CD4-positive, alpha-beta memory T cell (primary cell): ENCODE data around the gene GSTM1. TPM values are rescaled to one million over a fixed set of nuclear protein-coding genes. Genes with fewer than 3 reads are reported as not detected.
A peak's percentile ranks its signal among the peaks of the same experiment; 100 is the strongest.
"Not testable (repeated sequence)": the region's sequence is repeated elsewhere in the genome, so short reads cannot be mapped to it uniquely, and the experiment has no call there.

Experiments
- CTCF ChIA-PET: fragments of 350-600 bp; sonication (Branson Sonifier 250); formaldehyde crosslinking; loops from one replicate; lab custom pipeline; 2021; ENCODE audit warnings: inconsistent platforms; ENCODE audit not compliant: partially characterized antibody; lab: Charles Lee
- POLR2A ChIA-PET: fragments of 350-600 bp; sonication (Branson Sonifier 250); formaldehyde crosslinking; loops from one replicate; lab custom pipeline; 2021; ENCODE audit not compliant: partially characterized antibody; lab: Charles Lee
- DNase-seq, 5 donors: peaks; one replicate each; pipeline versions ENCODE4 v3.0.0 to v3.0.0-alpha.2; 2020 to 2022; ENCODE audit warnings: mixed read lengths in 1 of 5
- H3K27ac ChIP-seq: one replicate; pipeline ENCODE4 v1.7.0; 2013; ENCODE audit warnings: low read depth, low read length
- H3K27me3 ChIP-seq: 2 replicates; pipeline ENCODE4 v1.7.0; 2013; ENCODE audit warnings: mild to moderate bottlenecking, low read length, moderate library complexity; ENCODE audit not compliant: insufficient read depth
- H3K36me3 ChIP-seq: 2 replicates; pipeline ENCODE4 v1.7.0; 2013; ENCODE audit warnings: mild to moderate bottlenecking, low read length, moderate library complexity; ENCODE audit not compliant: insufficient read depth
- H3K4me1 ChIP-seq: 2 replicates; pipeline ENCODE4 v1.7.0; 2013; ENCODE audit warnings: mild to moderate bottlenecking, low read length, moderate library complexity; ENCODE audit not compliant: insufficient read depth
- H3K4me3 ChIP-seq, 2 donors: one replicate each; pipeline ENCODE4 v1.7.0; 2013; ENCODE audit warnings: low read length in 2 of 2, mild to moderate bottlenecking in 1 of 2
- H3K9me3 ChIP-seq, 2 donors: one replicate each; pipeline ENCODE4 v1.7.0; 2013; ENCODE audit warnings: low read length in 2 of 2, control low read depth in 1 of 2; ENCODE audit not compliant: control insufficient read depth in 1 of 2
- H3K27ac Mint-ChIP-seq, 7 donors: one replicate each; pipeline ENCODE4 v1.8.0; 2020 to 2021; ENCODE audit warnings: mixed read lengths in 7 of 7, mild to moderate bottlenecking in 6 of 7, inconsistent platforms in 3 of 7, moderate library complexity in 3 of 7
- H3K27me3 Mint-ChIP-seq, 2 donors: one replicate each; pipeline ENCODE4 v1.8.0; 2020 to 2021; ENCODE audit warnings: mixed read lengths in 2 of 2
- H3K36me3 Mint-ChIP-seq, 2 donors: one replicate each; pipeline ENCODE4 v1.8.0; 2020 to 2021; ENCODE audit warnings: mixed read lengths in 2 of 2, inconsistent platforms in 1 of 2, mild to moderate bottlenecking in 1 of 2
- H3K4me1 Mint-ChIP-seq, 4 donors: one replicate each; pipeline ENCODE4 v1.8.0; 2020 to 2021; ENCODE audit warnings: mixed read lengths in 4 of 4, mild to moderate bottlenecking in 1 of 4
- H3K4me3 Mint-ChIP-seq, 8 donors: one replicate each; pipeline ENCODE4 v1.8.0; 2020 to 2021; ENCODE audit warnings: mixed read lengths in 8 of 8, mild to moderate bottlenecking in 7 of 8, moderate library complexity in 6 of 8, inconsistent platforms in 3 of 8
- H3K9me3 Mint-ChIP-seq, 8 donors: one replicate each; pipeline ENCODE4 v1.8.0; 2020 to 2021; ENCODE audit warnings: mixed read lengths in 8 of 8, mild to moderate bottlenecking in 5 of 8, inconsistent platforms in 3 of 8, moderate library complexity in 1 of 8
- intact Hi-C: fragments of 100-400 bp; cut with micrococcal nuclease; formaldehyde crosslinking; loops from one replicate; pipeline ENCODE4 v1.15.1; 2023
- polyA plus RNA-seq, 2 donors: library from polyadenylated mRNA; unstranded; fragments of 300-500 nt; fragmentation: Illumina TruSeq; gene quantifications; one replicate each; pipeline ENCODE4 v1.2.3, GENCODE V29; 2021
- total RNA-seq, 2 experiments: library from RNA; stranded (reverse); gene quantifications; one replicate each; pipeline ENCODE4 v1.2.3, GENCODE V29; 2021

The GSTM1 gene
- total and polyA plus RNA-seq, 4 experiments from 2014 or later, result 0.49 TPM; not detected in 3

GRCh38 chr1:109658533-109659042 lies 29.0 kb upstream of the GSTM1 start:
- H3K4me3 Mint-ChIP-seq, result peak overlapping the region in 1 of 8 donors; percentile 30
- peaks cover 7 to 25% (median 15%) of the 10 kb centered on the region in 4 donors for H3K4me1 Mint-ChIP-seq
- no peak for DNase-seq
- H3K36me3 Mint-ChIP-seq, result peaks cover 0 to 12% of the 10 kb centered on the region in 2 donors
- peak overlapping the region in 1 of 7 donors; percentile 29 for H3K27ac Mint-ChIP-seq
- H3K27me3 Mint-ChIP-seq, result peaks cover 0 to 3% of the 10 kb centered on the region in 2 donors
- Histone ChIP-seq H3K4me1 (peaks cover 12% of the 10 kb centered on the region), H3K27ac (no peak overlapping the region), H3K36me3 (no peaks in the 10 kb centered on the region), H3K27me3 (no peaks in the 10 kb centered on the region), H3K4me3 (no peak overlapping the region), H3K9me3 (no peaks in the 10 kb centered on the region)
- ChIA-PET POLR2A (interaction anchor here (0.8 to 1.4 kb wide), 2 partner anchors 10 to 15 kb away, joined by 3 read pairs; partner anchors contain the start of gene GSTM2), CTCF (interaction anchor here (1.0 kb wide), 1 partner anchor 18 kb away, joined by 8 read pairs; no protein-coding TSS in a partner anchor)
- intact Hi-C loops, result loop anchor here (5.0 kb wide), 1 partner anchor 324 kb away; the partner anchor contains the start of gene AHCYL1
- H3K9me3 Mint-ChIP-seq, result no peaks in the 10 kb centered on the region

- Mint-ChIP-seq H3K27ac (peak overlapping the region in 2 of 7 donors; percentile 26 to 36), H3K9me3 (no peaks in the 10 kb centered on the region), H3K4me3 (no peak overlapping the region), H3K27me3 (peaks cover 0 to 2% of the 10 kb centered on the region in 2 donors), H3K36me3 (peaks cover 0 to 12% of the 10 kb centered on the region in 2 donors), H3K4me1 (peaks cover 7 to 25% (median 15%) of the 10 kb centered on the region in 4 donors)
- ChIA-PET CTCF (no interaction called here), POLR2A (interaction anchor here (1.4 kb wide), 1 partner anchor 15 kb away, joined by 3 read pairs; no protein-coding TSS in a partner anchor)
- H3K9me3 ChIP-seq, result no peaks in the 10 kb centered on the region
- H3K4me1 ChIP-seq, result peaks cover 12% of the 10 kb centered on the region
- H3K4me3 ChIP-seq, result no peak overlapping the region
- H3K27ac ChIP-seq, result no peak overlapping the region
- no peaks in the 10 kb centered on the region for H3K36me3 ChIP-seq
- DNase-seq, result no peak
- H3K27me3 ChIP-seq, result no peaks in the 10 kb centered on the region
- intact Hi-C loops, result loop anchor here (5.0 kb wide), 1 partner anchor 323 kb away; the partner anchor contains the start of gene AHCYL1
These were observed 28.5 kb upstream of the GSTM1 start for GRCh38 chr1:109659145-109659544.

- Mint-ChIP-seq H3K9me3 (no peaks in the 10 kb centered on the region), H3K4me3 (no peak overlapping the region), H3K36me3 (peaks cover 0 to 12% of the 10 kb centered on the region in 2 donors), H3K27me3 (no peaks in the 10 kb centered on the region), H3K27ac (peak overlapping the region in 2 of 7 donors; percentile 18 to 29), H3K4me1 (peaks cover 7 to 21% (median 10%) of the 10 kb centered on the region in 4 donors)
- CTCF ChIA-PET, result interaction anchor here (1.2 kb wide), 1 partner anchor 20 kb away, joined by 7 read pairs; no protein-coding TSS in a partner anchor
- H3K27me3 ChIP-seq, result no peaks in the 10 kb centered on the region
- intact Hi-C loops, result loop anchor here (5.0 kb wide), 1 partner anchor 322 kb away; the partner anchor contains the start of gene AHCYL1
- POLR2A ChIA-PET, result no interaction called here
- no peaks in the 10 kb centered on the region for H3K36me3 ChIP-seq
- no peak overlapping the region for H3K27ac ChIP-seq
- no peak overlapping the region for H3K4me3 ChIP-seq
- no peaks in the 10 kb centered on the region for H3K9me3 ChIP-seq
- no peak for DNase-seq
- H3K4me1 ChIP-seq, result peaks cover 10% of the 10 kb centered on the region
These were observed 27.5 kb upstream of the GSTM1 start for GRCh38 chr1:109659997-109660690.

GRCh38 chr1:109660691-109661026 lies 27.0 kb upstream of the GSTM1 start:
- H3K4me3 ChIP-seq, intact Hi-C loops, H3K9me3 ChIP-seq, H3K4me1 ChIP-seq, POLR2A ChIA-PET, H3K27ac ChIP-seq, H3K36me3 ChIP-seq, H3K4me3 Mint-ChIP-seq, H3K36me3 Mint-ChIP-seq, H3K27me3 ChIP-seq, H3K27me3 Mint-ChIP-seq, H3K9me3 Mint-ChIP-seq: not testable (repeated sequence)
- CTCF ChIA-PET, result interaction anchor here (1.2 kb wide), 1 partner anchor 20 kb away, joined by 7 read pairs; no protein-coding TSS in a partner anchor
- peak overlapping the region in 1 of 7 donors; percentile 18 for H3K27ac Mint-ChIP-seq
- DNase-seq, result peak in 1 of 5 donors; percentile 13
- H3K4me1 Mint-ChIP-seq, result peaks cover 4 to 16% (median 6%) of the 10 kb centered on the region in 4 donors

GRCh38 chr1:109661391-109661790 lies 26.2 kb upstream of the GSTM1 start:
- CTCF ChIA-PET, result interaction anchor here (1.2 to 1.9 kb wide), 5 partner anchors 9 to 112 kb away, joined by 4 to 7 read pairs (median 5); partner anchors contain the start of gene GNAI3
- Histone ChIP-seq H3K9me3 (no peaks in the 10 kb centered on the region), H3K36me3 (no peaks in the 10 kb centered on the region), H3K27ac (no peak overlapping the region), H3K4me1 (peaks cover 5% of the 10 kb centered on the region), H3K27me3 (no peaks in the 10 kb centered on the region), H3K4me3 (no peak overlapping the region)
- POLR2A ChIA-PET, result no interaction called here
- H3K36me3 Mint-ChIP-seq, result peaks cover 0 to 5% of the 10 kb centered on the region in 2 donors
- H3K4me3 Mint-ChIP-seq, result no peak overlapping the region
- H3K27me3 Mint-ChIP-seq, result no peaks in the 10 kb centered on the region
- no peaks in the 10 kb centered on the region for H3K9me3 Mint-ChIP-seq
- intact Hi-C loops, result no loop called here
- H3K27ac Mint-ChIP-seq, result peak overlapping the region in 1 of 7 donors; percentile 26
- peaks cover 0 to 9% (median 3%) of the 10 kb centered on the region in 4 donors for H3K4me1 Mint-ChIP-seq
- peak in 1 of 5 donors; percentile 23 for DNase-seq

- Mint-ChIP-seq H3K9me3 (peaks cover 0 to 2% (median 0%) of the 10 kb centered on the region in 8 donors), H3K4me1 (peaks cover 6 to 16% (median 12%) of the 10 kb centered on the region in 4 donors), H3K27ac (no peak overlapping the region), H3K36me3 (peaks cover 0 to 5% of the 10 kb centered on the region in 2 donors), H3K4me3 (no peak overlapping the region), H3K27me3 (no peaks in the 10 kb centered on the region)
- Histone ChIP-seq H3K4me1 (peaks cover 6% of the 10 kb centered on the region), H3K9me3 (no peaks in the 10 kb centered on the region), H3K27ac (no peak overlapping the region), H3K36me3 (no peaks in the 10 kb centered on the region), H3K27me3 (no peaks in the 10 kb centered on the region), H3K4me3 (no peak overlapping the region)
- ChIA-PET POLR2A (no interaction called here), CTCF (interaction anchor here (0.8 to 0.9 kb wide), 2 partner anchors 24 to 25 kb away, joined by 3 read pairs; no protein-coding TSS in a partner anchor)
- DNase-seq, result no peak
- intact Hi-C loops, result no loop called here
These were observed 22.9 kb upstream of the GSTM1 start for GRCh38 chr1:109664671-109665070.
